H1 (cell line): ENCODE results near the gene ASTL. TPM values are rescaled to one million over a fixed set of nuclear protein-coding genes. Genes with fewer than 3 reads are reported as not detected.

Source experiments
- CTCF ChIA-PET: fragments of 300-600 bp; sonication (Branson Sonifier 250); formaldehyde crosslinking; loops from one replicate; lab custom pipeline; 2021; ENCODE audit not compliant: partially characterized antibody; lab: Charles Lee
- POLR2A ChIA-PET: fragments of 300-600 bp; sonication (Branson Sonifier 250); formaldehyde crosslinking; loops from one replicate; lab custom pipeline; 2021; ENCODE audit warnings: inconsistent platforms; ENCODE audit not compliant: partially characterized antibody; lab: Charles Lee
- DNase-seq, 2 experiments: peaks; one replicate each; pipeline versions ENCODE4 v3.0.0 to v3.0.0-alpha.2; 2010 to 2022; ENCODE audit warnings: low spot score in 2 of 2, low read depth in 1 of 2, mixed read lengths in 1 of 2
- FAIRE-seq: peaks from 2 replicates; lab custom pipeline; 2011; peaks lifted over from hg19 to GRCh38; lab: Jason Lieb, UNC
- H2AFZ ChIP-seq: 2 replicates; pipeline ENCODE4 v1.8.1; 2012; ENCODE audit warnings: low read length, inconsistent platforms
- H2AK5ac ChIP-seq: 2 replicates; pipeline ENCODE4 v1.6.1; 2013; ENCODE audit warnings: low read depth, low read length
- H2BK120ac ChIP-seq: replicated peaks from 2 replicates; pipeline ENCODE3; 2013; ENCODE audit warnings: low read depth, low read length, inconsistent platforms
- H2BK12ac ChIP-seq: 2 replicates; pipeline ENCODE4 v1.6.1; 2013; ENCODE audit warnings: low read depth, low read length
- H2BK15ac ChIP-seq: 2 replicates; pipeline ENCODE4 v1.6.1; 2013; ENCODE audit warnings: low read length
- H2BK20ac ChIP-seq: 2 replicates; pipeline ENCODE4 v1.6.1; 2013; ENCODE audit warnings: low read length
- H2BK5ac ChIP-seq: 2 replicates; pipeline ENCODE4 v1.6.1; 2013; ENCODE audit warnings: low read depth, low read length
- H3K14ac ChIP-seq: 2 replicates; pipeline ENCODE4 v1.6.1; 2013; ENCODE audit warnings: inconsistent platforms; ENCODE audit not compliant: insufficient read length
- H3K18ac ChIP-seq: 2 replicates; pipeline ENCODE4 v1.6.1; 2013; ENCODE audit warnings: low read length; ENCODE audit errors: extremely low read depth
- H3K23ac ChIP-seq: 2 replicates; pipeline ENCODE4 v1.6.1; 2013; ENCODE audit warnings: inconsistent platforms; ENCODE audit not compliant: insufficient read length
- H3K23me2 ChIP-seq: 2 replicates; pipeline ENCODE4 v1.6.1; 2013; ENCODE audit warnings: low read depth, low read length
- H3K27ac ChIP-seq: 2 replicates; pipeline ENCODE4 v1.6.1; 2011; ENCODE audit warnings: low read depth, low read length, inconsistent platforms
- H3K27me3 ChIP-seq, 4 experiments: replicated peaks in 1 of 4; 1 replicate in 1 of 4; 2 replicates in 3 of 4; pipeline versions ENCODE4 v1.6.1 to v1.8.1; 2011 to 2013; ENCODE audit warnings: low read length in 3 of 4, mild to moderate bottlenecking in 3 of 4, inconsistent platforms in 2 of 4, mixed read lengths in 2 of 4, moderate library complexity in 1 of 4; ENCODE audit not compliant: control insufficient read depth in 3 of 4, insufficient read depth in 3 of 4; ENCODE audit errors: extremely low read depth in 1 of 4
- H3K36me3 ChIP-seq, 4 experiments: 2 replicates each; pipeline versions ENCODE4 v1.6.1 to v1.8.1; 2011 to 2013; ENCODE audit warnings: mild to moderate bottlenecking in 4 of 4, low read length in 3 of 4, moderate library complexity in 2 of 4, control low read depth in 1 of 4, inconsistent platforms in 1 of 4; ENCODE audit not compliant: insufficient read depth in 4 of 4, control insufficient read depth in 2 of 4
- H3K4ac ChIP-seq: replicated peaks from 2 replicates; pipeline ENCODE3; 2013; ENCODE audit warnings: low read length, low read depth, mixed read lengths, inconsistent platforms; ENCODE audit not compliant: insufficient read length
- H3K4me1 ChIP-seq, 4 experiments: replicated peaks in 1 of 4; 1 replicate in 1 of 4; 2 replicates in 3 of 4; pipeline versions ENCODE4 v1.6.1 to v1.8.1; 2011 to 2013; ENCODE audit warnings: low read length in 3 of 4, inconsistent platforms in 2 of 4, mixed read lengths in 1 of 4; ENCODE audit not compliant: insufficient read depth in 4 of 4, control insufficient read depth in 3 of 4
- H3K4me2 ChIP-seq, 2 experiments: 2 replicates each; pipeline versions ENCODE4 v1.6.1 to v1.8.1; 2011 to 2013; ENCODE audit warnings: low read depth in 2 of 2, low read length in 2 of 2, control low read depth in 1 of 2, inconsistent platforms in 1 of 2, mild to moderate bottlenecking in 1 of 2; ENCODE audit not compliant: insufficient read depth in 1 of 2
- H3K4me3 ChIP-seq, 4 experiments: fragments of 200-600, 300-600 bp in 1 of 4; sonication (generic), shearing (Covaris generic), sonication (Bioruptor Twin) in 1 of 4; 2 replicates each; pipeline versions ENCODE4 v1.5.1 to v1.8.1; 2011 to 2016; ENCODE audit warnings: low read length in 4 of 4, low read depth in 3 of 4, control low read depth in 2 of 4, inconsistent platforms in 2 of 4, mild to moderate bottlenecking in 2 of 4, mixed read lengths in 1 of 4, moderate library complexity in 1 of 4; ENCODE audit not compliant: insufficient read depth in 2 of 4; ENCODE audit errors: extremely low read depth in 1 of 4
- H3K56ac ChIP-seq: replicated peaks from 2 replicates; pipeline ENCODE3; 2013; ENCODE audit warnings: low read depth, mild to moderate bottlenecking, mixed read lengths, low read length, inconsistent platforms; ENCODE audit not compliant: insufficient read length
- H3K79me1 ChIP-seq: 2 replicates; pipeline ENCODE4 v1.6.1; 2013; ENCODE audit warnings: low read depth, low read length, control low read depth
- H3K79me2 ChIP-seq, 2 experiments: 2 replicates each; pipeline versions ENCODE4 v1.6.1 to v1.8.1; 2012 to 2013; ENCODE audit warnings: low read length in 2 of 2, mild to moderate bottlenecking in 2 of 2, inconsistent platforms in 1 of 2; ENCODE audit not compliant: insufficient read depth in 2 of 2, control insufficient read depth in 1 of 2
- H3K9ac ChIP-seq, 4 experiments: replicated peaks in 1 of 4; 1 replicate in 1 of 4; 2 replicates in 3 of 4; pipeline versions ENCODE4 v1.6.1 to v1.8.1; 2011 to 2013; ENCODE audit warnings: low read depth in 3 of 4, low read length in 3 of 4, control low read depth in 2 of 4, mild to moderate bottlenecking in 2 of 4, moderate library complexity in 2 of 4, inconsistent platforms in 1 of 4; ENCODE audit errors: extremely low read depth in 1 of 4
- H3K9me3 ChIP-seq, 2 experiments: 2 replicates each; pipeline versions ENCODE4 v1.6.1 to v1.8.1; 2012 to 2013; ENCODE audit warnings: mild to moderate bottlenecking in 2 of 2, moderate library complexity in 2 of 2, control low read depth in 1 of 2, inconsistent platforms in 1 of 2, low read depth in 1 of 2, low read length in 1 of 2, mixed read lengths in 1 of 2; ENCODE audit not compliant: insufficient read depth in 2 of 2
- H4K20me1 ChIP-seq, 2 experiments: replicated peaks in 1 of 2; 2 replicates each; pipeline versions ENCODE3 to v1.8.1; 2011 to 2013; ENCODE audit warnings: inconsistent platforms in 2 of 2, low read length in 2 of 2, mild to moderate bottlenecking in 1 of 2; ENCODE audit not compliant: insufficient read depth in 2 of 2, control insufficient read depth in 1 of 2
- H4K5ac ChIP-seq: 2 replicates; pipeline ENCODE4 v1.6.1; 2013; ENCODE audit warnings: low read length, low read depth, mixed read lengths, inconsistent platforms; ENCODE audit not compliant: insufficient read length
- H4K8ac ChIP-seq: 2 replicates; pipeline ENCODE4 v1.8.0; 2013; ENCODE audit warnings: mild to moderate bottlenecking, moderate library complexity, low read length, inconsistent platforms; ENCODE audit not compliant: insufficient read depth; ENCODE audit errors: extremely low read depth
- H4K91ac ChIP-seq: replicated peaks from 2 replicates; pipeline ENCODE3; 2013; ENCODE audit warnings: low read length, mixed read lengths, inconsistent platforms; ENCODE audit not compliant: insufficient read length
- CTBP2 ChIP-seq: IDR thresholded peaks from 2 replicates; pipeline ENCODE4 v1.7.0; 2011; ENCODE audit warnings: borderline replicate concordance, mild to moderate bottlenecking, moderate library complexity, mixed read lengths, low read length; ENCODE audit not compliant: insufficient read depth, insufficient read length
- KDM4A ChIP-seq: IDR thresholded peaks from one replicate; pipeline ENCODE4 v1.7.1; 2012; ENCODE audit warnings: low read depth, mild to moderate bottlenecking, moderate library complexity, low read length, inconsistent platforms; ENCODE audit not compliant: severe bottlenecking
- MAFK ChIP-seq: IDR thresholded peaks from 2 replicates; pipeline ENCODE4 v1.6.1; 2012; ENCODE audit warnings: low read depth, mild to moderate bottlenecking, improper control_type of control experiment, low read length
- TBP ChIP-seq: IDR thresholded peaks from 2 replicates; pipeline ENCODE4 v1.6.1; 2011; ENCODE audit warnings: low read depth, low read length, improper control_type of control experiment
- TEAD4 ChIP-seq: IDR thresholded peaks from 2 replicates; pipeline ENCODE4 v1.6.1; 2012; ENCODE audit warnings: low read depth, low read length, inconsistent platforms, mixed read lengths
- WGBS, 2 experiments: shearing (Covaris generic) in 1 of 2; methylation state at CpG; one replicate each; pipeline versions ENCODE4 v1.1.6 to v1.1.7; 2013 to 2015; ENCODE audit warnings: low lambda C conversion rate in 2 of 2, mixed read lengths in 2 of 2, inconsistent platforms in 1 of 2, low coverage in 1 of 2, missing lambda C conversion rate in 1 of 2; ENCODE audit not compliant: insufficient replicate concordance in 2 of 2, insufficient coverage in 1 of 2, insufficient read length in 1 of 2; ENCODE audit errors: extremely low coverage in 1 of 2, missing lambda C conversion rate in 1 of 2; 5-methylcytosine and 5-hydroxymethylcytosine counted together
- polyA plus RNA-seq, 7 experiments: library from polyadenylated mRNA; depleted of rRNA in 3 of 7; stranded (reverse) in 5 of 7; unstranded in 2 of 7; fragments of >200 nt in 5 of 7; fragments of 200-250 nt in 2 of 7; gene quantifications; 1 replicate in 5 of 7; 2 replicates in 1 of 7; 4 replicates in 1 of 7; pipeline versions ENCODE4 v1.2.1 to v1.2.3, GENCODE V29; 2011 to 2013; ENCODE audit warnings: missing spikeins in 2 of 7, mixed read lengths in 2 of 7
- total RNA-seq: library from RNA; stranded (reverse); fragmentation: NEBNext Ultra II Directional; extraction: Animal tissue kit (Norgen Biotek cat#: 25700); gene quantifications from 2 replicates; pipeline ENCODE4 v1.2.1, GENCODE V29; 2021
- TF ChIP-seq, protein P1 (sequence below): IDR thresholded peaks from 2 replicates; pipeline ENCODE4 v1.6.1; 2012; ENCODE audit warnings: inconsistent platforms

Gene ASTL
- total and polyA plus RNA-seq, 2 of the 8 experiments (the other 6 are each of a cell fraction or from before 2014, with no cell fraction given): 0.60 to 1.4 TPM

- Histone ChIP-seq H4K91ac (no peak overlapping the region), H2BK15ac (no peak overlapping the region), H2BK20ac (no peak overlapping the region), H3K18ac (no peak overlapping the region), H3K4ac (no peak overlapping the region), H2BK5ac (no peak overlapping the region), H2BK120ac (no peak overlapping the region), H3K14ac (no peak overlapping the region), H3K4me3 (no peak overlapping the region), H3K4me1 (peaks cover 0 to 4% (median 2%) of the 10 kb centered on the region in 4 experiments; a peak in 3 of 7 replicates), H2AK5ac (no peak overlapping the region), H3K23ac (no peak overlapping the region), H3K23me2 (no peaks in the 10 kb centered on the region), H3K9ac (no peak overlapping the region), H3K9me3 (no peaks in the 10 kb centered on the region), H4K8ac (no peak overlapping the region), H3K36me3 (no peaks in the 10 kb centered on the region), H3K79me2 (no peaks in the 10 kb centered on the region), H2AFZ (no peak overlapping the region), H4K20me1 (no peaks in the 10 kb centered on the region), H4K5ac (no peak overlapping the region), H3K27me3 (peaks cover 0 to 2% (median 0%) of the 10 kb centered on the region in 4 experiments; a peak in 3 of 7 replicates), H3K27ac (no peak overlapping the region), H3K4me2 (no peak overlapping the region), H2BK12ac (no peak overlapping the region), H3K56ac (no peak overlapping the region), H3K79me1 (no peaks in the 10 kb centered on the region)
- POLR2A ChIA-PET: no interaction called here
- CTCF ChIA-PET: interaction anchor here (1.0 to 3.2 kb wide), 7 partner anchors 15 to 131 kb away, joined by 3 to 12 read pairs (median 5); partner anchors contain the start of gene ASTL
- FAIRE-seq: no peak
- WGBS, 2 experiments: 88% methylated on average over 11 of the region's 11 CpGs; no CpG with 5 or more reads in 1 of the 2 experiments
- no peak for DNase-seq
- TF ChIP-seq TBP: no peak
- TF ChIP-seq TEAD4: no peak
- TF ChIP-seq, protein P1, sequence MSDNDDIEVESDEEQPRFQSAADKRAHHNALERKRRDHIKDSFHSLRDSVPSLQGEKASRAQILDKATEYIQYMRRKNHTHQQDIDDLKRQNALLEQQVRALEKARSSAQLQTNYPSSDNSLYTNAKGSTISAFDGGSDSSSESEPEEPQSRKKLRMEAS: no peak
- no peak for TF ChIP-seq CTBP2
- no peak for TF ChIP-seq KDM4A
- no peak for TF ChIP-seq MAFK
These were observed 14.4 kb downstream of the ASTL start for GRCh38 chr2:96123936-96124335.
